ENCODE results near the gene DVL1.

Gene DVL1

GRCh38 chr1:1305300-1306069 is 43.7 kb downstream of the DVL1 start:
- H3K4me3 ChIP-seq (ENCODE audit: insufficient read depth, low read depth, low read length): peak overlapping the region; percentile 3

GRCh38 chr1:1304331-1305299 is 44.6 kb downstream of the DVL1 start:
- H3K4me1 ChIP-seq (ENCODE audit: control insufficient read depth, insufficient read depth, low read length): peaks cover 28% of the 10 kb centered on the region
- H3K36me3 ChIP-seq (ENCODE audit: control insufficient read depth, insufficient read depth, low read length): no peaks in the 10 kb centered on the region
- H3K9me3 ChIP-seq (ENCODE audit: control insufficient read depth, low read length): no peaks in the 10 kb centered on the region
- WGBS, 2 experiments: 35 to 36% methylated on average over 29 of the region's 29 CpGs
- peaks cover 11% of the 10 kb centered on the region for H3K27me3 ChIP-seq (ENCODE audit: control insufficient read depth, insufficient read depth, low read length, poor library complexity, severe bottlenecking)
- H3K4me3 ChIP-seq (ENCODE audit: insufficient read depth, low read depth, low read length): peak overlapping the region; percentile 14
- peak overlapping the region; percentile 69 for H3K27ac ChIP-seq (ENCODE audit: insufficient read depth, low read depth, low read length, poor library complexity, severe bottlenecking)

More at GRCh38 chr1:1305300-1306069, 43.7 kb downstream of the DVL1 start:
- WGBS, 2 experiments: 62 to 66% methylated on average over 25 of the region's 25 CpGs
- H3K36me3 ChIP-seq (ENCODE audit: control insufficient read depth, insufficient read depth, low read length): no peaks in the 10 kb centered on the region
- peaks cover 13% of the 10 kb centered on the region for H3K27me3 ChIP-seq (ENCODE audit: control insufficient read depth, insufficient read depth, low read length, poor library complexity, severe bottlenecking)
- peaks cover 36% of the 10 kb centered on the region for H3K4me1 ChIP-seq (ENCODE audit: control insufficient read depth, insufficient read depth, low read length)
- peak overlapping the region; percentile 69 for H3K27ac ChIP-seq (ENCODE audit: insufficient read depth, low read depth, low read length, poor library complexity, severe bottlenecking)
- no peaks in the 10 kb centered on the region for H3K9me3 ChIP-seq (ENCODE audit: control insufficient read depth, low read length)

GRCh38 chr1:1303736-1304135 is 45.5 kb downstream of the DVL1 start:
- WGBS, 2 experiments: 90 to 93% methylated on average over 13 of the region's 13 CpGs
- H3K36me3 ChIP-seq (ENCODE audit: control insufficient read depth, insufficient read depth, low read length): no peaks in the 10 kb centered on the region
- peaks cover 2% of the 10 kb centered on the region for H3K27me3 ChIP-seq (ENCODE audit: control insufficient read depth, insufficient read depth, low read length, poor library complexity, severe bottlenecking)
- H3K9me3 ChIP-seq (ENCODE audit: control insufficient read depth, low read length): no peaks in the 10 kb centered on the region
- peaks cover 23% of the 10 kb centered on the region for H3K4me1 ChIP-seq (ENCODE audit: control insufficient read depth, insufficient read depth, low read length)
- H3K27ac ChIP-seq (ENCODE audit: insufficient read depth, low read depth, low read length, poor library complexity, severe bottlenecking): no peak overlapping the region
- no peak overlapping the region for H3K4me3 ChIP-seq (ENCODE audit: insufficient read depth, low read depth, low read length)

GRCh38 chr1:1302951-1303509 is 46.2 kb downstream of the DVL1 start:
- Histone ChIP-seq H3K4me3 (ENCODE audit: insufficient read depth, low read depth, low read length) (no peak overlapping the region), H3K9me3 (ENCODE audit: control insufficient read depth, low read length) (no peaks in the 10 kb centered on the region), H3K36me3 (ENCODE audit: control insufficient read depth, insufficient read depth, low read length) (no peaks in the 10 kb centered on the region), H3K27ac (ENCODE audit: insufficient read depth, low read depth, low read length, poor library complexity, severe bottlenecking) (no peak overlapping the region), H3K27me3 (ENCODE audit: control insufficient read depth, insufficient read depth, low read length, poor library complexity, severe bottlenecking) (no peaks in the 10 kb centered on the region), H3K4me1 (ENCODE audit: control insufficient read depth, insufficient read depth, low read length) (peaks cover 23% of the 10 kb centered on the region)
- WGBS, 2 experiments: 88% methylated on average over 31 of the region's 31 CpGs

GRCh38 chr1:1302006-1302430 is 47.2 kb downstream of the DVL1 start:
- Histone ChIP-seq H3K27me3 (ENCODE audit: control insufficient read depth, insufficient read depth, low read length, poor library complexity, severe bottlenecking) (no peaks in the 10 kb centered on the region), H3K9me3 (ENCODE audit: control insufficient read depth, low read length) (no peaks in the 10 kb centered on the region), H3K36me3 (ENCODE audit: control insufficient read depth, insufficient read depth, low read length) (no peaks in the 10 kb centered on the region), H3K4me3 (ENCODE audit: insufficient read depth, low read depth, low read length) (no peak overlapping the region), H3K4me1 (ENCODE audit: control insufficient read depth, insufficient read depth, low read length) (peaks cover 22% of the 10 kb centered on the region), H3K27ac (ENCODE audit: insufficient read depth, low read depth, low read length, poor library complexity, severe bottlenecking) (no peak overlapping the region)
- 81 to 85% methylated on average over 9 of the region's 9 CpGs for WGBS, 2 experiments

GRCh38 chr1:1300352-1300739 is 48.9 kb downstream of the DVL1 start:
- H3K27me3 ChIP-seq (ENCODE audit: control insufficient read depth, insufficient read depth, low read length, poor library complexity, severe bottlenecking): no peaks in the 10 kb centered on the region
- WGBS, 2 experiments: 92 to 93% methylated on average over 12 of the region's 12 CpGs
- H3K4me3 ChIP-seq (ENCODE audit: insufficient read depth, low read depth, low read length): no peak overlapping the region
- H3K9me3 ChIP-seq (ENCODE audit: control insufficient read depth, low read length): no peaks in the 10 kb centered on the region
- H3K36me3 ChIP-seq (ENCODE audit: control insufficient read depth, insufficient read depth, low read length): no peaks in the 10 kb centered on the region
- H3K27ac ChIP-seq (ENCODE audit: insufficient read depth, low read depth, low read length, poor library complexity, severe bottlenecking): no peak overlapping the region
- H3K4me1 ChIP-seq (ENCODE audit: control insufficient read depth, insufficient read depth, low read length): peaks cover 7% of the 10 kb centered on the region

- H3K4me1 ChIP-seq (ENCODE audit: control insufficient read depth, insufficient read depth, low read length): peaks cover 2% of the 10 kb centered on the region
- no peaks in the 10 kb centered on the region for H3K27me3 ChIP-seq (ENCODE audit: control insufficient read depth, insufficient read depth, low read length, poor library complexity, severe bottlenecking)
- H3K36me3 ChIP-seq (ENCODE audit: control insufficient read depth, insufficient read depth, low read length): no peaks in the 10 kb centered on the region
- H3K4me3 ChIP-seq (ENCODE audit: insufficient read depth, low read depth, low read length): no peak overlapping the region
- WGBS, 2 experiments: 87 to 89% methylated on average over 22 of the region's 22 CpGs
- no peak overlapping the region for H3K27ac ChIP-seq (ENCODE audit: insufficient read depth, low read depth, low read length, poor library complexity, severe bottlenecking)
- H3K9me3 ChIP-seq (ENCODE audit: control insufficient read depth, low read length): no peaks in the 10 kb centered on the region
These were observed 49.4 kb downstream of the DVL1 start for GRCh38 chr1:1299686-1300351.

GRCh38 chr1:1298861-1299685 is 50.1 kb downstream of the DVL1 start:
- no peaks in the 10 kb centered on the region for H3K27me3 ChIP-seq (ENCODE audit: control insufficient read depth, insufficient read depth, low read length, poor library complexity, severe bottlenecking)
- no peak overlapping the region for H3K4me3 ChIP-seq (ENCODE audit: insufficient read depth, low read depth, low read length)
- no peak overlapping the region for H3K27ac ChIP-seq (ENCODE audit: insufficient read depth, low read depth, low read length, poor library complexity, severe bottlenecking)
- H3K36me3 ChIP-seq (ENCODE audit: control insufficient read depth, insufficient read depth, low read length): no peaks in the 10 kb centered on the region
- WGBS, 2 experiments: 62 to 63% methylated on average over 30 of the region's 30 CpGs
- H3K9me3 ChIP-seq (ENCODE audit: control insufficient read depth, low read length): no peaks in the 10 kb centered on the region
- no peaks in the 10 kb centered on the region for H3K4me1 ChIP-seq (ENCODE audit: control insufficient read depth, insufficient read depth, low read length)

- 94 to 96% methylated on average over 31 of the region's 31 CpGs for WGBS, 2 experiments
- H3K27me3 ChIP-seq (ENCODE audit: control insufficient read depth, insufficient read depth, low read length, poor library complexity, severe bottlenecking): no peaks in the 10 kb centered on the region
These were observed 51.3 kb downstream of the DVL1 start for GRCh38 chr1:1297802-1298424.

More at GRCh38 chr1:1297802-1298424, 51.3 kb downstream of the DVL1 start:
- Histone ChIP-seq H3K36me3 (ENCODE audit: control insufficient read depth, insufficient read depth, low read length) (no peaks in the 10 kb centered on the region), H3K27ac (ENCODE audit: insufficient read depth, low read depth, low read length, poor library complexity, severe bottlenecking) (no peak overlapping the region), H3K9me3 (ENCODE audit: control insufficient read depth, low read length) (no peaks in the 10 kb centered on the region), H3K4me1 (ENCODE audit: control insufficient read depth, insufficient read depth, low read length) (no peaks in the 10 kb centered on the region), H3K4me3 (ENCODE audit: insufficient read depth, low read depth, low read length) (no peak overlapping the region)

Measured in ectodermal cell (in vitro differentiated cells).